ACC112 (cell line): Measurements from ENCODE around the gene NEFH.
A peak's percentile ranks its signal among the peaks of the same experiment; 100 is the strongest.

ENCODE experiments used
- H2AFZ ChIP-seq: fragments of 200-600 bp; sonication (generic); one replicate; pipeline ENCODE4 v1.6.0; 2017; ENCODE audit warnings: antibody characterized with exemption, low read length; ENCODE audit not compliant: unreplicated experiment
- H3K27ac ChIP-seq: fragments of 200-600 bp; sonication (generic); 2 replicates; pipeline ENCODE4 v1.5.1; 2014; ENCODE audit warnings: low read depth, mild to moderate bottlenecking, antibody characterized with exemption, low read length, moderate library complexity
- H3K27me3 ChIP-seq: fragments of 200-600 bp; sonication (generic); 2 replicates; pipeline ENCODE4 v1.6.1; 2014; ENCODE audit warnings: mild to moderate bottlenecking, antibody characterized with exemption, low read length, moderate library complexity, mixed read lengths; ENCODE audit not compliant: insufficient read depth
- H3K36me3 ChIP-seq: fragments of 200-600 bp; sonication (generic); 2 replicates; pipeline ENCODE4 v1.6.1; 2016; ENCODE audit warnings: mild to moderate bottlenecking, antibody characterized with exemption, low read length, moderate library complexity, mixed read lengths; ENCODE audit not compliant: insufficient read depth
- H3K4me1 ChIP-seq: fragments of 200-600 bp; sonication (generic); one replicate; pipeline ENCODE4 v1.6.1; 2016; ENCODE audit warnings: low read length, mixed read lengths; ENCODE audit not compliant: insufficient read depth, unreplicated experiment, control insufficient read depth
- H3K4me3 ChIP-seq: fragments of 200-600 bp; sonication (generic); 2 replicates; pipeline ENCODE4 v1.5.1; 2014; ENCODE audit warnings: mild to moderate bottlenecking, low read depth, low read length
- H3K79me2 ChIP-seq: fragments of 200-600 bp; sonication (generic); one replicate; pipeline ENCODE4 v1.6.0; 2016; ENCODE audit warnings: low read length; ENCODE audit not compliant: control insufficient read depth, unreplicated experiment, insufficient read depth

Gene NEFH

GRCh38 chr22:29464581-29464980, 15.4 kb upstream of the NEFH start:
- Histone ChIP-seq H2AFZ (no peak overlapping the region), H3K4me1 (no peaks in the 10 kb centered on the region), H3K4me3 (no peak overlapping the region), H3K27ac (no peak overlapping the region), H3K27me3 (no peaks in the 10 kb centered on the region), H3K79me2 (no peaks in the 10 kb centered on the region), H3K36me3 (no peaks in the 10 kb centered on the region)

DNA sequence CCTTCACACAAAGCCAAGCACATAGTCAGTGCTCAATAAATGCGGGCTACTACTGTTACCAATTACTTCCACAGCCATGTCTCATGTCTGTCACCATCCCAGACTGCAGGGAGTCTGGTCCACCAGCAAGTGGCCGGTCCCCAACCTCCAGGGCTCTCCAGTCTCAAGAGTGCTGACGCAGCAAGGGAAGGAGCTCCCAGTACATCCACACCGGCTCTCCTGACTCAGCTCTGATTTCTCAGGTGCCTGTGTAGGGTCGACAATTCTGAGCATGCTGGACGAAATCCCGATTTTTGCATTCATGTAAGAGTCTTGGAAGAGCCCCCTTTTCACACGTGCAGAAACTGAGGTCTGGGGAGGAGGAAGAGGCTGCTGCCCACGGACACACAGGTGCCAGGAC, 10.3 kb upstream of the NEFH start:
- Histone ChIP-seq H3K36me3 (no peaks in the 10 kb centered on the region), H3K79me2 (no peaks in the 10 kb centered on the region), H3K4me3 (no peak overlapping the region), H3K27me3 (no peaks in the 10 kb centered on the region), H2AFZ (no peak overlapping the region), H3K4me1 (no peaks in the 10 kb centered on the region), H3K27ac (no peak overlapping the region)

DNA sequence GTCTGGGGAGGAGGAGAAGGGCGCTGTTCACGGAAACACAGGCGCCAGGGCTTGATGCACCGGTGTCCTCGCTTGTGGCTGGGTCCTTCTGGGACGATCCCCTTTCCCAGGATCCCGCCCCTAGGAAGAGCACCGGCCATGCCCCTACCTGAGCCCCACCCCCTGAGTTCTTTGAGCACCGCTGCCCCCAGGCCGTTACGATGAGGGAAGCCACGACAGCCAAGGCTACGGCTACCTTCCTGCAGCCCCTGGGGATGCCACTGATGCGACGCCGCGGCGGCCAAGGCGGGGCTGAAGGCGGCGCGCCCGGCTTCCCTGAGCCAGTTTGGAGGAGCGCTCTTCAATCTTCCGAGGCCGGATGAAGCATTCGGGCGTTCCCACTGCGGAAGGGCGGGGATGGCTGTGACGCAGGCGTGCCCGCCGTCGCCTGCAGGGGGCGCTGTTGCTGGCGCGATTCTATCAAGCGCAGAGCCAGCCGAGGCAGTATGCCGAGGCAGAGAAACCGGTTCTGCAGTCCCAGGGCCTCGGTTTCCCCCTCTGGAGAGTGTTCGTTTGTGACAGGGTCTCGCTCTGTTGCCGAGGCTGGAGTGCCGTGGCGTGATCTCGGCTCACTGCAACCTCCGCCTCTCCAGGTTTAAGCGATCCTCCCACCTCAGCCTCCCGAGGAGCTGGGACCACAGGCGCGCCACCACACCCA, 9.7 kb upstream of the NEFH start:
- H3K79me2 ChIP-seq, result no peaks in the 10 kb centered on the region
- no peak overlapping the region for H3K4me3 ChIP-seq
- H3K27me3 ChIP-seq, result no peaks in the 10 kb centered on the region
- no peak overlapping the region for H3K27ac ChIP-seq
- H2AFZ ChIP-seq, result no peak overlapping the region
- no peaks in the 10 kb centered on the region for H3K36me3 ChIP-seq
- no peaks in the 10 kb centered on the region for H3K4me1 ChIP-seq

- H3K79me2 ChIP-seq, result no peaks in the 10 kb centered on the region
- no peak overlapping the region for H3K4me3 ChIP-seq
- H3K27me3 ChIP-seq, result no peaks in the 10 kb centered on the region
- H2AFZ ChIP-seq, result no peak overlapping the region
- H3K27ac ChIP-seq, result no peak overlapping the region
- no peaks in the 10 kb centered on the region for H3K36me3 ChIP-seq
- no peaks in the 10 kb centered on the region for H3K4me1 ChIP-seq
Observed at GRCh38 chr22:29473001-29473400, 7.0 kb upstream of the NEFH start.

DNA sequence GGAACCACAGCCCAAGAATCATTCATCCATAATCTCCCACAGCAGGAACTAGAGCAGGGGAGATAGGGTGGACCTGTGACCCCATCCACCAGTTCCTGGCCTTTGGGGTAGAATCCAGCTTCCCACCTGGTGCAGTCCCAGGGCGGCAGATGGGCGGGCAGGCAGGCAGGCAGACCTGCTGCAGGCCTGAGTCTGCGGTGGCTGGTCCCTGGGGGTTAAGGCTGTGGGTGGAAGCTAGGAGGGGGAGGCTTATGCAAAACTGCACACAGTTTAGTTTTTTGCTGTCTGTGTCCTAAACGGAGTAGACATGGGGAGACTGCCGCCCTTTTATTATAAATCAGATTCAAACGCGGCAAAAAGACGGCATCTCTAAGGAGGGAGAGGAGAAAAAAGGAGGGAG, 4.5 kb upstream of the NEFH start:
- H3K4me3 ChIP-seq, result no peak overlapping the region
- H2AFZ ChIP-seq, result no peak overlapping the region
- H3K27me3 ChIP-seq, result peaks cover 9% of the 10 kb centered on the region; the same call in 1 of the 2 replicates
- peaks cover 4% of the 10 kb centered on the region for H3K4me1 ChIP-seq
- no peak overlapping the region for H3K27ac ChIP-seq
- no peaks in the 10 kb centered on the region for H3K36me3 ChIP-seq
- no peaks in the 10 kb centered on the region for H3K79me2 ChIP-seq

GRCh38 chr22:29476116-29476515, 3.9 kb upstream of the NEFH start:
- Histone ChIP-seq H3K79me2 (no peaks in the 10 kb centered on the region), H3K27ac (no peak overlapping the region), H2AFZ (no peak overlapping the region), H3K36me3 (no peaks in the 10 kb centered on the region), H3K4me3 (no peak overlapping the region), H3K27me3 (peaks cover 9% of the 10 kb centered on the region; the same call in 1 of the 2 replicates), H3K4me1 (peaks cover 4% of the 10 kb centered on the region)

GRCh38 chr22:29477723-29478318, 2.2 kb upstream of the NEFH start:
- Histone ChIP-seq H3K4me3 (no peak overlapping the region), H3K36me3 (no peaks in the 10 kb centered on the region), H2AFZ (no peak overlapping the region), H3K27me3 (peaks cover 9% of the 10 kb centered on the region; the same call in 1 of the 2 replicates), H3K4me1 (peaks cover 8% of the 10 kb centered on the region), H3K27ac (no peak overlapping the region), H3K79me2 (no peaks in the 10 kb centered on the region)

DNA sequence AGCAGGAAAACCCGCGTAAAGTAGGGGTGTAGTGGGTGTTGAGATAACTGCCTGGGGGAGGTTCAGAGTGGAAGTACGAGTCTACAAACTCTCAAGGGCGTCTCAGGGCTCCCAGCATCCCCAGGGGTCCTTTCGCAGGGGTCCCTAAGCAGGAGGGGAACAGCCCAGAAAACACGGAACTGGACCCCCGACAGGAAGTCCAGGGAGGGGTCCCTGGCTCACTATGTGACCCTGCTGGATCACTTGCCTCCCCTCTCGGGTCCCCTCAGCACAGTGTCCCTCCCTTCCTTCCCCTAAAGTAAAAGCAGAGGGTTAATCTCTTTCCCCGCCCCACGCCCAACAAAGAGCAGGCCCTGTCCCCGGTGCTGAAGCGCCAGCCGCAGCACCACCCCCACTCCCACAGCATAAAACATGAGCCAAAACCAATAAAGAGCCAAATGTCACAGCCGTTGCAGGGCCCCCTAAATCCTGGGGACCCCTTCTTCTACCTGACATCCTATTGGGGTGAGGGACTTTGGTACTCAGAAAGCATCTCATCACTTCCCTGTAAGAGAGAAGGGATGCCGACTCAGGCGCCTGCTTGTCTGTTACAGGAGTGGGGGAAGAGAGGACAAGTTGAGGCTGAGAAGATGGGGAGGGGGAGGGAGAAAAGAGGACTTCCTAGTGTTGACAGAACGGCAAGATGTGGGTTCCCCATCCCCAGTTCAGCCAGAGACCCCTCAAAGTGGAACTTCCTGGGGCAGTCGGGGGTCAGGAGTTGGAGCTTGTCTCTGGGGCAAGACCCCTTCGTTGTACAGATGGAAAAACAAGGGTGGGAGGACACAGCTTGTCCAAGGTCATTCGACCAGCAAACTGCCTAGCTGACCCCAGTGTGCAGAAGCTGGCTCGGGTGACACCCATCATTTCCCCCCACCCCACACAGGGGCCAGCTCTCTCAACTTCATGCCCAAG, 1.4 kb upstream of the NEFH start:
- no peak overlapping the region for H3K27ac ChIP-seq
- no peak overlapping the region for H2AFZ ChIP-seq
- H3K27me3 ChIP-seq, result peaks cover 9% of the 10 kb centered on the region; the same call in 1 of the 2 replicates
- H3K4me3 ChIP-seq, result no peak overlapping the region; the same call in 1 of the 2 replicates
- no peaks in the 10 kb centered on the region for H3K79me2 ChIP-seq
- H3K4me1 ChIP-seq, result peaks cover 8% of the 10 kb centered on the region
- H3K36me3 ChIP-seq, result no peaks in the 10 kb centered on the region

- peak overlapping the region; percentile 84 for H3K4me3 ChIP-seq
- no peaks in the 10 kb centered on the region for H3K36me3 ChIP-seq
- peak overlapping the region; percentile 25 for H2AFZ ChIP-seq
- H3K27me3 ChIP-seq, result peaks cover 9% of the 10 kb centered on the region; the same call in 1 of the 2 replicates
- peaks cover 8% of the 10 kb centered on the region for H3K4me1 ChIP-seq
- H3K79me2 ChIP-seq, result no peaks in the 10 kb centered on the region
- no peak overlapping the region for H3K27ac ChIP-seq
Observed at GRCh38 chr22:29480262-29480511, 169 bp downstream of the NEFH start.

DNA sequence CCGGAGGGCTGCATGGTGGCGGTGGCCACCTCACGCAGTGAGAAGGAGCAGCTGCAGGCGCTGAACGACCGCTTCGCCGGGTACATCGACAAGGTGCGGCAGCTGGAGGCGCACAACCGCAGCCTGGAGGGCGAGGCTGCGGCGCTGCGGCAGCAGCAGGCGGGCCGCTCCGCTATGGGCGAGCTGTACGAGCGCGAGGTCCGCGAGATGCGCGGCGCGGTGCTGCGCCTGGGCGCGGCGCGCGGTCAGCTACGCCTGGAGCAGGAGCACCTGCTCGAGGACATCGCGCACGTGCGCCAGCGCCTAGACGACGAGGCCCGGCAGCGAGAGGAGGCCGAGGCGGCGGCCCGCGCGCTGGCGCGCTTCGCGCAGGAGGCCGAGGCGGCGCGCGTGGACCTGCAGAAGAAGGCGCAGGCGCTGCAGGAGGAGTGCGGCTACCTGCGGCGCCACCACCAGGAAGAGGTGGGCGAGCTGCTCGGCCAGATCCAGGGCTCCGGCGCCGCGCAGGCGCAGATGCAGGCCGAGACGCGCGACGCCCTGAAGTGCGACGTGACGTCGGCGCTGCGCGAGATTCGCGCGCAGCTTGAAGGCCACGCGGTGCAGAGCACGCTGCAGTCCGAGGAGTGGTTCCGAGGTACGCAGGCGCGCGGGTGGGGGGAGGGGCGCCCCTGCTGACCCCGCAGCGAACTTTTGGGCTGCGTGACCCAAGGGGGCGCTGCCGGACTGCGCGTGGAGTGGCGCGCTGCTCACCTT, 670 bp downstream of the NEFH start:
- Histone ChIP-seq H3K4me3 (peak overlapping the region; percentile 84), H3K4me1 (peaks cover 8% of the 10 kb centered on the region), H3K36me3 (no peaks in the 10 kb centered on the region), H3K79me2 (no peaks in the 10 kb centered on the region), H3K27ac (no peak overlapping the region), H3K27me3 (peaks cover 9% of the 10 kb centered on the region; the same call in 1 of the 2 replicates), H2AFZ (peak overlapping the region; percentile 25)
